Brain microvascular endothelial cell (primary cell): ENCODE results near the gene LRRC45.

Source experiments
- DNase-seq: peaks from one replicate; pipeline ENCODE4 v3.0.0-alpha.2; 2020
- H3K27ac ChIP-seq: fragments of 250-450 bp; sonication (Bioruptor Pico); 2 replicates; pipeline ENCODE4 v1.5.1; 2020; ENCODE audit warnings: mild to moderate bottlenecking, moderate library complexity
- H3K27me3 ChIP-seq: fragments of 250-450 bp; sonication (Bioruptor Pico); replicated peaks from 2 replicates; pipeline ENCODE4 v1.5.1; 2020; ENCODE audit warnings: mild to moderate bottlenecking
- H3K36me3 ChIP-seq: fragments of 250-450 bp; sonication (Bioruptor Pico); replicated peaks from 2 replicates; pipeline ENCODE4 v1.5.1; 2020; ENCODE audit warnings: mild to moderate bottlenecking
- H3K4me3 ChIP-seq: 2 replicates; pipeline ENCODE4 v1.5.1; 2011; ENCODE audit warnings: low read depth, mild to moderate bottlenecking, control low read depth, low read length, moderate library complexity
- CTCF ChIP-seq: IDR thresholded peaks from 2 replicates; pipeline ENCODE4 v1.5.1; 2011; ENCODE audit warnings: low read depth, mild to moderate bottlenecking, moderate library complexity, low read length, control low read depth, inconsistent platforms; ENCODE audit errors: missing control alignments
- in situ Hi-C: cut with HindIII; loops from 2 replicates; pipeline ENCODE4 v1.10.0; 2017; ENCODE audit warnings: low sequenced_read_pairs, low pct_ligation_motif_present

The LRRC45 gene

DNA sequence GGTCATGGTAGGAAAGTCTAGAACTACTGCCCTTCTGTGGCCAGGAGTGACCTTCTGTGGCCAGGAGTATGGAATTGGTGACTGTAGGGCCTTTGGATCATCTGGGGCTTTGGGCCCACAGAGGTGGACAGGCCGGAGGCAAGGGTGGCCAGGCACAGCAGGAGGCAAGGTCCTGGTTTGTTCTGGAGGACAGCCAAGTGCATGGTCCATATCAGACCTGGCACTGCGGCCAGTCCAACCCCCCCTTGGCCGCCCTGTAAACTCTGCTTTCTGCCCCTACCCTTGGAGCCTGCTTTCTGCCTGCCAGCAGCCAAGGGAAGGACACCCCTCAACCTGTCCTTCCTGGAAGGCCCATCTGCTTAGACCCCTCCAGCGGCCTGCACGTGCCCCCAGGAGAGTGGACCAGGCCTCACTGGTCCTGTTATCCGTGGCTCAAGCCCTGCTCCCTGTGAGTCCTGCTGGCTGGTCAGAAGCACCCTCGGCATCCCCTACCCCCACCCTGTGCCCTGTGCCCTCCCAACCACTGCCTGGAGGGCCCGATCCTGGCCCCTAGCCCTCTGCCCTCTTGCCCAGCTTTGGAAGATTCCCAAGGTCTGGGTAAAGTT is 16.7 kb downstream of the LRRC45 start:
- no peak for DNase-seq
- Histone ChIP-seq H3K27me3 (no peaks in the 10 kb centered on the region), H3K27ac (no peak overlapping the region), H3K36me3 (no peaks in the 10 kb centered on the region), H3K4me3 (no peak overlapping the region)
- in situ Hi-C loops: loop anchor here (10.0 kb wide), 1 partner anchor 65 kb away; the partner anchor contains the start of gene ASPSCR1
- no peak for TF ChIP-seq CTCF

DNA sequence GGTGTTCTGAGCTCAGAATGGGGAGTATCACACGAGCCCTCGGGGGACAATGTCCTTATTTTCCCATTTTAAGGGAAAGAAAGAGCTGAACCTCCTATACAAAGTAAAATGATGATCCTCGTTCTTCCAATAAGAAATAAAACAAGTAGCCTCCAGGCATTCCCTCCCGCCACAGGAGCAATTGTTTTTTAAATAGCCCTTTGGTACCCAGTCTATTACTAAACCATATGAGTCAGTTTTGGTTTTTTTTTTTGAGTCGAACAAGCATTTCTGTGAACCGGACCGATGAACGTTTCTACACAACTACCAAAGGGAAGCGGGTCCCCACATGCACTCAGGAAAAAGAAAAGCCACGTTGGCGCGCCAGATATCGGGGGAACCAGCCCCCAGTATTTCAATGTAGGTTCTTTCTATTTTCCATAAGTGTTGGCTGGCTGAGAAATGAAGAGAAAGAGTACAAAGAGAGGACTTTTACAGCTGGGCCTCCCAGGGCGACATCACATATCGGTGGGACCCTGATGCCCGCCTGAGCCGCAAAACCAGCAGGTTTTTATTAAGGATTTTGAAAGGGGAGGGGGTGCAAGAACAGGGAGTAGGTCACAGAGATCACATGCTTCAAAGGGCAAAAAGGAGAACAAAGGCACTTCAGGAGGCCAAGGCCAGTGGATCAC is 18.2 kb downstream of the LRRC45 start:
- Histone ChIP-seq H3K4me3 (no peak overlapping the region), H3K36me3 (no peaks in the 10 kb centered on the region), H3K27ac (no peak overlapping the region), H3K27me3 (no peaks in the 10 kb centered on the region)
- TF ChIP-seq CTCF: no peak
- DNase-seq: no peak
- in situ Hi-C loops: no loop called here

DNA sequence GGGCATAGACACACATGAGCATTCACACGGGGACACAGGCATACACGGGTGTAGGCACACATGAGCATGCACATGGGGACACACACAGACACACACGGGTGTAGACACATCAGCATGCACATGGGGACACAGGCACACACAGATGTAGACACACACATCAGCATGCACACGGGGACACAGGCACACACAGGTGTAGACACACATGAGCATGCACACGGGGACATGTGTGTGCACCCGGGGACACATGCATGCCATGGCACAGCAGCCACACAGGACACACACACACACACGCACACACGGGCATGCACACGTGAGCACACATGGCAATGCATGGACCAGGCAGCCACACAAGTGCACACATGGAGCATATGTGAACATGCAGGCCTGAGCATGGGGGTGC is 19.5 kb downstream of the LRRC45 start:
- Histone ChIP-seq H3K27me3 (no peaks in the 10 kb centered on the region), H3K27ac (no peak overlapping the region), H3K36me3 (peaks cover 8% of the 10 kb centered on the region), H3K4me3 (no peak overlapping the region)
- no peak for TF ChIP-seq CTCF
- no peak for DNase-seq
- in situ Hi-C loops: no loop called here

DNA sequence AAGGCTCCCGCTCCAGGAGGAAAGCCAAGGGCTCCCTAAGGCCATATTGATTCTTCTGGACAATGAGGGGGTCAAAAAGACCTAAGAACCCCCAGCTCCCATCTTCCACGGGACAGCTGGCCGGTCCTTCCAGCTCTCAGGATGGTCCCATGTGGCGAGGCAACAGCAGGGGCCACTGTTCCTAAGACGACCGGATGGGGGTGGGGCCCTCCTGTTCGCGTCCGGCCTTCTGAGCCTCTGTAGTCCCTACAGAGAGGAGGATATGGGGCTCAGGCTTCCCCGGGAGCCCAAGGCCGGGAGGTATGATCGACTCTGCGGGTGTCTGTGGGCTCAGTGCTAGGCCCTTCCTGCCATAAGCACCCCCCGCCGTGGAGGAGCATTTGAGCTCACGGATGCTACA is 20.4 kb downstream of the LRRC45 start:
- DNase-seq: no peak
- no peak overlapping the region for H3K27ac ChIP-seq
- no peak overlapping the region for H3K4me3 ChIP-seq
- in situ Hi-C loops: no loop called here
- peaks cover 8% of the 10 kb centered on the region for H3K36me3 ChIP-seq
- no peak for TF ChIP-seq CTCF
- no peaks in the 10 kb centered on the region for H3K27me3 ChIP-seq

- Histone ChIP-seq H3K27ac (no peak overlapping the region), H3K36me3 (peaks cover 8% of the 10 kb centered on the region), H3K27me3 (no peaks in the 10 kb centered on the region), H3K4me3 (no peak overlapping the region)
- no peak for DNase-seq
- no peak for TF ChIP-seq CTCF
- in situ Hi-C loops: no loop called here
Observed at GRCh38 chr17:82045936-82046484, 22.9 kb downstream of the LRRC45 start.
